GM19035 (cell line): ENCODE measurements around the gene LTBP1.
"Not testable (repeated sequence)": the region's sequence is repeated elsewhere in the genome, so short reads cannot be mapped to it uniquely, and the experiment has no call there.

Experiments
- ATAC-seq: cut with Tn5 transposase; IDR thresholded peaks from one replicate; pipeline ENCODE4 v1.9.1; 2021; ENCODE audit not compliant: unreplicated experiment

Gene LTBP1

GRCh38 chr2:33134791-33135560, 188.2 kb downstream of the LTBP1 start:
- ATAC-seq, result no peak

- ATAC-seq, result no peak
These were observed 188.9 kb downstream of the LTBP1 start for GRCh38 chr2:33135645-33136044.

GRCh38 chr2:33136056-33136455, 189.3 kb downstream of the LTBP1 start:
- no peak for ATAC-seq

GRCh38 chr2:33136566-33136965, 189.8 kb downstream of the LTBP1 start:
- no peak for ATAC-seq

GRCh38 chr2:33137331-33137730, 190.6 kb downstream of the LTBP1 start:
- no peak for ATAC-seq

- ATAC-seq, result no peak
These were observed 193.2 kb downstream of the LTBP1 start for GRCh38 chr2:33139949-33140348.

- no peak for ATAC-seq
These were observed 194.7 kb downstream of the LTBP1 start for GRCh38 chr2:33141476-33141875.

GRCh38 chr2:33142810-33143209, 196.1 kb downstream of the LTBP1 start:
- ATAC-seq, result no peak

- no peak for ATAC-seq
These were observed 197.5 kb downstream of the LTBP1 start for GRCh38 chr2:33144243-33144642.

GRCh38 chr2:33145459-33145858, 198.7 kb downstream of the LTBP1 start:
- no peak for ATAC-seq

GRCh38 chr2:33146102-33146501, 199.3 kb downstream of the LTBP1 start:
- no peak for ATAC-seq

- ATAC-seq, result no peak
These were observed 206.3 kb downstream of the LTBP1 start for GRCh38 chr2:33153008-33153407.

- ATAC-seq, result no peak
These were observed 211.8 kb downstream of the LTBP1 start for GRCh38 chr2:33158482-33159003.

GRCh38 chr2:33160191-33160590, 213.4 kb downstream of the LTBP1 start:
- ATAC-seq, result no peak

- no peak for ATAC-seq
These were observed 219.6 kb downstream of the LTBP1 start for GRCh38 chr2:33166287-33166881.

GRCh38 chr2:33167622-33168245, 221.0 kb downstream of the LTBP1 start:
- no peak for ATAC-seq

GRCh38 chr2:33168425-33168824, 221.7 kb downstream of the LTBP1 start:
- ATAC-seq, result no peak

- no peak for ATAC-seq
These were observed 222.2 kb downstream of the LTBP1 start for GRCh38 chr2:33168922-33169321.

GRCh38 chr2:33170251-33170650, 223.5 kb downstream of the LTBP1 start:
- ATAC-seq, result not testable (repeated sequence)

- no peak for ATAC-seq
These were observed 230.9 kb downstream of the LTBP1 start for GRCh38 chr2:33177627-33178026.

- no peak for ATAC-seq
These were observed 231.5 kb downstream of the LTBP1 start for GRCh38 chr2:33178209-33178608.

- no peak for ATAC-seq
These were observed 234.2 kb downstream of the LTBP1 start for GRCh38 chr2:33180915-33181314.
